ENCODE results near the gene SATB2. TPM values are rescaled to one million over a fixed set of nuclear protein-coding genes. Genes with fewer than 3 reads are reported as not detected.

The SATB2 gene
- total RNA-seq, 1 experiment from 2014 or later: 11.2 TPM

GRCh38 chr2:199308567-199308966, 149.2 kb downstream of the SATB2 start:
- CTCF ChIA-PET: no interaction called here
- intact Hi-C loops (cut with micrococcal nuclease; ENCODE audit: unreplicated experiment): no loop called here
- Mint-ChIP-seq H3K4me3 (ENCODE audit: low read depth, unreplicated experiment) (no peak overlapping the region), H3K27ac (ENCODE audit: unreplicated experiment) (no peak overlapping the region), H3K27me3 (ENCODE audit: unreplicated experiment) (no peaks in the 10 kb centered on the region), H3K9me3 (ENCODE audit: low read depth, unreplicated experiment) (no peaks in the 10 kb centered on the region), H3K36me3 (ENCODE audit: insufficient read depth, unreplicated experiment) (no peaks in the 10 kb centered on the region), H3K4me1 (ENCODE audit: low read depth, unreplicated experiment) (no peaks in the 10 kb centered on the region)
- BruUV-seq (replicated peaks): no TSS peak
- DNase-seq: no peak
- TF ChIP-seq CTCF (IDR thresholded peaks at IDR 0.05; ENCODE audit: unreplicated experiment): no peak

- no peaks in the 10 kb centered on the region for H3K9me3 Mint-ChIP-seq (ENCODE audit: low read depth, unreplicated experiment)
- TF ChIP-seq CTCF (IDR thresholded peaks at IDR 0.05; ENCODE audit: unreplicated experiment): no peak
- BruUV-seq (replicated peaks): no TSS peak
- no peak overlapping the region for H3K27ac Mint-ChIP-seq (ENCODE audit: unreplicated experiment)
- H3K27me3 Mint-ChIP-seq (ENCODE audit: unreplicated experiment): no peaks in the 10 kb centered on the region
- H3K4me1 Mint-ChIP-seq (ENCODE audit: low read depth, unreplicated experiment): no peaks in the 10 kb centered on the region
- H3K4me3 Mint-ChIP-seq (ENCODE audit: low read depth, unreplicated experiment): no peak overlapping the region
- H3K36me3 Mint-ChIP-seq (ENCODE audit: insufficient read depth, unreplicated experiment): no peaks in the 10 kb centered on the region
- intact Hi-C loops (cut with micrococcal nuclease; ENCODE audit: unreplicated experiment): no loop called here
- CTCF ChIA-PET: no interaction called here
- no peak for DNase-seq
These were observed 150.3 kb downstream of the SATB2 start for GRCh38 chr2:199307461-199307860.

DNA sequence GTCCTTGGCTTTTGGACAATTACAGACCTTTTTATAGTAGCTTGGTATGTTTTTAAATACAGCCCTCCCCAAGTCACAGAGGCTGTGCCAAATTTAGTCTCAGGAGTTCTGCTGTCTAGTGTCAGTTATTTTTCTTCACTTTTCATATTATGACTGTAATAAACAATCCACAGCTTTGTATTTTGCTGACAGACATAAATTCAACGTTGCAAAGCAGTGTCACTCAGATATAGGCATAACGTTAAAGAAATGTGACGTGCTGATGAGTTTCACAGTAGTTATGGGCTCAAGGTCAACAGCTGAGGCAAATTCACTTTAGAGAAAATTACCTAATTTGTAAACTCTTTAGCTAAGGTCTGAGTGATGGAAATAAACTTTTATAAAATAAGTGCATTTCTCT, 151.6 kb downstream of the SATB2 start:
- Mint-ChIP-seq H3K27me3 (ENCODE audit: unreplicated experiment) (no peaks in the 10 kb centered on the region), H3K27ac (ENCODE audit: unreplicated experiment) (no peak overlapping the region), H3K4me3 (ENCODE audit: low read depth, unreplicated experiment) (no peak overlapping the region), H3K9me3 (ENCODE audit: low read depth, unreplicated experiment) (no peaks in the 10 kb centered on the region), H3K36me3 (ENCODE audit: insufficient read depth, unreplicated experiment) (no peaks in the 10 kb centered on the region), H3K4me1 (ENCODE audit: low read depth, unreplicated experiment) (no peaks in the 10 kb centered on the region)
- no peak for DNase-seq
- intact Hi-C loops (cut with micrococcal nuclease; ENCODE audit: unreplicated experiment): no loop called here
- no peak for TF ChIP-seq CTCF (IDR thresholded peaks at IDR 0.05; ENCODE audit: unreplicated experiment)
- BruUV-seq (replicated peaks): no TSS peak
- CTCF ChIA-PET: no interaction called here

GRCh38 chr2:199303728-199304177, 154.0 kb downstream of the SATB2 start:
- Mint-ChIP-seq H3K9me3 (ENCODE audit: low read depth, unreplicated experiment) (no peaks in the 10 kb centered on the region), H3K27ac (ENCODE audit: unreplicated experiment) (no peak overlapping the region), H3K36me3 (ENCODE audit: insufficient read depth, unreplicated experiment) (no peaks in the 10 kb centered on the region), H3K4me3 (ENCODE audit: low read depth, unreplicated experiment) (no peak overlapping the region), H3K27me3 (ENCODE audit: unreplicated experiment) (no peaks in the 10 kb centered on the region), H3K4me1 (ENCODE audit: low read depth, unreplicated experiment) (no peaks in the 10 kb centered on the region)
- DNase-seq: no peak
- CTCF ChIA-PET: no interaction called here
- no peak for TF ChIP-seq CTCF (IDR thresholded peaks at IDR 0.05; ENCODE audit: unreplicated experiment)
- intact Hi-C loops (cut with micrococcal nuclease; ENCODE audit: unreplicated experiment): no loop called here
- no TSS peak for BruUV-seq (replicated peaks)

DNA sequence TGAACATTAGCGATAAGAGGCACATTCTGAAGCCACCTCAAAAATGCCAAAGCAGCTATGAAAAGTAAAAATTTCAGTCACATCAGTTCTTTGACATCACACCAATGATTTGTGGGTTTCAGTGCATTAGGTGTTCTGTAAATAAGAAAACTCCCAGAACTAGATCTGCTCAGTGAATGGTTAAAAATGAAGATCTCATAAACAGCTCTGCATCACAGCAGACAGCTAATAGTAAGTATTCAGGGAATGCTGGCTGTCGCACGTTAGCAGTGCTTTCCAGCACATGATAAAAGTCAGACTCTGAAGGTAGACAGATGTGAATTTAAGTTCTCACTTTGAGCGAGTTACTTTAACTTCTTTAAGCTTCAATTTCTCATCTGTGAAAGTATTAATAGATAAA, 154.9 kb downstream of the SATB2 start:
- Mint-ChIP-seq H3K36me3 (ENCODE audit: insufficient read depth, unreplicated experiment) (no peaks in the 10 kb centered on the region), H3K9me3 (ENCODE audit: low read depth, unreplicated experiment) (no peaks in the 10 kb centered on the region), H3K4me1 (ENCODE audit: low read depth, unreplicated experiment) (no peaks in the 10 kb centered on the region), H3K27me3 (ENCODE audit: unreplicated experiment) (no peaks in the 10 kb centered on the region), H3K4me3 (ENCODE audit: low read depth, unreplicated experiment) (no peak overlapping the region), H3K27ac (ENCODE audit: unreplicated experiment) (no peak overlapping the region)
- no peak for TF ChIP-seq CTCF (IDR thresholded peaks at IDR 0.05; ENCODE audit: unreplicated experiment)
- intact Hi-C loops (cut with micrococcal nuclease; ENCODE audit: unreplicated experiment): no loop called here
- BruUV-seq (replicated peaks): no TSS peak
- DNase-seq: no peak
- CTCF ChIA-PET: no interaction called here

All from Calu3 (cell line).